ENCODE data around the gene JPT1. TPM values are rescaled to one million over a fixed set of nuclear protein-coding genes. Genes with fewer than 3 reads are reported as not detected.

JPT1 gene
- total RNA-seq, 1 donor from 2014 or later: 642 TPM

- Mint-ChIP-seq H3K4me1 (ENCODE audit: low read depth, unreplicated experiment) (peaks cover 11% of the 10 kb centered on the region), H3K4me3 (ENCODE audit: unreplicated experiment) (peak overlapping the region; percentile 99), H3K27ac (ENCODE audit: unreplicated experiment) (peak overlapping the region; percentile 99), H3K36me3 (ENCODE audit: unreplicated experiment) (peaks cover 10% of the 10 kb centered on the region), H3K27me3 (ENCODE audit: unreplicated experiment) (peaks cover 25% of the 10 kb centered on the region), H3K9me3 (ENCODE audit: unreplicated experiment) (peaks cover 25% of the 10 kb centered on the region)
- TF ChIP-seq, protein P1, sequence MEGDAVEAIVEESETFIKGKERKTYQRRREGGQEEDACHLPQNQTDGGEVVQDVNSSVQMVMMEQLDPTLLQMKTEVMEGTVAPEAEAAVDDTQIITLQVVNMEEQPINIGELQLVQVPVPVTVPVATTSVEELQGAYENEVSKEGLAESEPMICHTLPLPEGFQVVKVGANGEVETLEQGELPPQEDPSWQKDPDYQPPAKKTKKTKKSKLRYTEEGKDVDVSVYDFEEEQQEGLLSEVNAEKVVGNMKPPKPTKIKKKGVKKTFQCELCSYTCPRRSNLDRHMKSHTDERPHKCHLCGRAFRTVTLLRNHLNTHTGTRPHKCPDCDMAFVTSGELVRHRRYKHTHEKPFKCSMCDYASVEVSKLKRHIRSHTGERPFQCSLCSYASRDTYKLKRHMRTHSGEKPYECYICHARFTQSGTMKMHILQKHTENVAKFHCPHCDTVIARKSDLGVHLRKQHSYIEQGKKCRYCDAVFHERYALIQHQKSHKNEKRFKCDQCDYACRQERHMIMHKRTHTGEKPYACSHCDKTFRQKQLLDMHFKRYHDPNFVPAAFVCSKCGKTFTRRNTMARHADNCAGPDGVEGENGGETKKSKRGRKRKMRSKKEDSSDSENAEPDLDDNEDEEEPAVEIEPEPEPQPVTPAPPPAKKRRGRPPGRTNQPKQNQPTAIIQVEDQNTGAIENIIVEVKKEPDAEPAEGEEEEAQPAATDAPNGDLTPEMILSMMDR (IDR thresholded peaks at IDR 0.05; ENCODE audit: partially characterized antibody, unreplicated experiment): no peak
- no peak for DNase-seq
Observed at GRCh38 chr17:75152523-75152921, 1.8 kb downstream of the JPT1 start.

DNA sequence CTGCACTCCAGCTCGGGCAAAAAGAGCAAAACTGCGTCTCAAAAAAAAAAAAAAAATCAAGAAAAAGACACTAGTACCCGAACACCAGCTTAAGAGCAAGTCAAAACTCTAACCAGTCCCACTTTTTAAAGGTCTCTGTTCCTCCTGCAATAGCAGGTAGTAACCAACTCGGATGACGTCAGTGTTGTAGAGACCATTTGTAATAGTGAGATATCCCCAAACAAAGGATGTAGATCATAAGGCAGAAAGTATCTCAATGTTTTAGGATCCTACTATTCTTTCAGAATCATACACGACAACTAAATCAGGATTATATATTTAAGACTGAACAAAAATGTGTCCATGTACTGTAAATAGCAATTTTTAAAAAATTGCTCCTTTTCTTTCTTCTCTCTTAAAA lies 2.4 kb downstream of the JPT1 start:
- peak overlapping the region; percentile 99 for H3K27ac Mint-ChIP-seq (ENCODE audit: unreplicated experiment)

DNA sequence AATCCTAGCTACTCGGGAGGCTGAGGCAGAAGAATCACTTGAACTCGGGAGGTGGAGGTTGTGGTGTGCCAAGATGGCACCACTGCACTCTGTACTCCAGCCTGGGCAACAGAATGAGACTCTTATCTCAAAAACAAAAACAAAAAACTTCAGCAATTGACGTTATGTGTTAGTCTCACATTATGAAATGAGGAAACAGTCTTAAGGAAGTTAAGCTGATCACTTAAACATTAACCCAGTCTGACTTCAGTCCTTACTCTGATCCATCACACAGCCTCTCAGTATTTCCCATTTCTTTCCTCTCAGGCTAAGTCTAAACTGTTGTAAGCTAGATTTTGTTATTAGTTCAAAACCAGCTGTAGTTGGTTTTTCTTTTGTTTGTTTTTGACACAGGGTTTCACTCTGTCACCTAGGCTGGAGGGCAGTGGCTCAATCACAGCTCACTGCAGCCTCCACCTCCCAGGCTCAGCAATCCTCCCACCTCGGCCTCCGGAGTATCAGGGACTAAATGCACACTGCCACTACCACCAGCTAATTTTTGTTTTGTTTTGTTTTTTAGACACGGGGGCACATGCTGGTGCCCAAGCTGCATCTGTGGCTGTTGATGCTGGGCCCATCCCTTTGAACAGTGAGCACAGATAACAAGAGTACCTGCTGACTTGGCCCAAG lies 6.3 kb downstream of the JPT1 start:
- Mint-ChIP-seq H3K27ac (ENCODE audit: unreplicated experiment) (no peak overlapping the region), H3K36me3 (ENCODE audit: unreplicated experiment) (peaks cover 10% of the 10 kb centered on the region), H3K4me3 (ENCODE audit: unreplicated experiment) (no peak overlapping the region), H3K27me3 (ENCODE audit: unreplicated experiment) (peaks cover 8% of the 10 kb centered on the region), H3K4me1 (ENCODE audit: low read depth, unreplicated experiment) (peaks cover 10% of the 10 kb centered on the region), H3K9me3 (ENCODE audit: unreplicated experiment) (peaks cover 10% of the 10 kb centered on the region)
- no peak for DNase-seq
- TF ChIP-seq, protein P1 (IDR thresholded peaks at IDR 0.05; ENCODE audit: partially characterized antibody, unreplicated experiment): no peak

More for the DNA sequence above, 2.4 kb downstream of the JPT1 start:
- H3K4me1 Mint-ChIP-seq (ENCODE audit: low read depth, unreplicated experiment): peaks cover 12% of the 10 kb centered on the region
- TF ChIP-seq, protein P1 (IDR thresholded peaks at IDR 0.05; ENCODE audit: partially characterized antibody, unreplicated experiment): no peak
- H3K4me3 Mint-ChIP-seq (ENCODE audit: unreplicated experiment): peak overlapping the region; percentile 99
- peaks cover 10% of the 10 kb centered on the region for H3K36me3 Mint-ChIP-seq (ENCODE audit: unreplicated experiment)
- H3K9me3 Mint-ChIP-seq (ENCODE audit: unreplicated experiment): peaks cover 25% of the 10 kb centered on the region
- H3K27me3 Mint-ChIP-seq (ENCODE audit: unreplicated experiment): peaks cover 25% of the 10 kb centered on the region
- DNase-seq: no peak

GRCh38 chr17:75146592-75146991 lies 7.7 kb downstream of the JPT1 start:
- peaks cover 2% of the 10 kb centered on the region for H3K27me3 Mint-ChIP-seq (ENCODE audit: unreplicated experiment)
- H3K36me3 Mint-ChIP-seq (ENCODE audit: unreplicated experiment): no peaks in the 10 kb centered on the region
- H3K27ac Mint-ChIP-seq (ENCODE audit: unreplicated experiment): no peak overlapping the region
- H3K9me3 Mint-ChIP-seq (ENCODE audit: unreplicated experiment): peaks cover 4% of the 10 kb centered on the region
- no peak overlapping the region for H3K4me3 Mint-ChIP-seq (ENCODE audit: unreplicated experiment)
- no peak for DNase-seq
- TF ChIP-seq, protein P1 (IDR thresholded peaks at IDR 0.05; ENCODE audit: partially characterized antibody, unreplicated experiment): no peak
- peaks cover 10% of the 10 kb centered on the region for H3K4me1 Mint-ChIP-seq (ENCODE audit: low read depth, unreplicated experiment)

- Mint-ChIP-seq H3K9me3 (ENCODE audit: unreplicated experiment) (peaks cover 7% of the 10 kb centered on the region), H3K4me1 (ENCODE audit: low read depth, unreplicated experiment) (peaks cover 9% of the 10 kb centered on the region), H3K36me3 (ENCODE audit: unreplicated experiment) (no peaks in the 10 kb centered on the region), H3K4me3 (ENCODE audit: unreplicated experiment) (no peak overlapping the region), H3K27me3 (ENCODE audit: unreplicated experiment) (peaks cover 2% of the 10 kb centered on the region), H3K27ac (ENCODE audit: unreplicated experiment) (no peak overlapping the region)
- TF ChIP-seq, protein P1 (IDR thresholded peaks at IDR 0.05; ENCODE audit: partially characterized antibody, unreplicated experiment): no peak
- no peak for DNase-seq
Observed at GRCh38 chr17:75144816-75145512, 9.3 kb downstream of the JPT1 start.
